HFFc6 (cell line): ENCODE measurements around the gene TFB1M. TPM values are rescaled to one million over a fixed set of nuclear protein-coding genes. Genes with fewer than 3 reads are reported as not detected.

ENCODE experiments used
- DNase-seq: peaks from one replicate; pipeline ENCODE4 v3.0.0-alpha.2; 2018
- H3K27ac Mint-ChIP-seq: 2 replicates; pipeline ENCODE4 v1.8.0; 2020; ENCODE audit warnings: mild to moderate bottlenecking, mixed read lengths
- H3K27me3 Mint-ChIP-seq: 2 replicates; pipeline ENCODE4 v1.8.0; 2021; ENCODE audit warnings: mild to moderate bottlenecking, moderate library complexity, mixed read lengths; ENCODE audit not compliant: insufficient read depth
- H3K36me3 Mint-ChIP-seq: 2 replicates; pipeline ENCODE4 v1.8.0; 2021; ENCODE audit warnings: low read depth, mixed read lengths
- H3K4me1 Mint-ChIP-seq: 2 replicates; pipeline ENCODE4 v1.8.0; 2020; ENCODE audit warnings: low read depth, mixed read lengths
- H3K4me3 Mint-ChIP-seq: 2 replicates; pipeline ENCODE4 v1.8.0; 2020; ENCODE audit warnings: mild to moderate bottlenecking, moderate library complexity, mixed read lengths
- H3K9me3 Mint-ChIP-seq: 2 replicates; pipeline ENCODE4 v1.8.0; 2020; ENCODE audit warnings: mild to moderate bottlenecking, mixed read lengths
- CTCF ChIP-seq: fragments of 200-600 bp; sonication (generic); IDR thresholded peaks from 2 replicates; pipeline ENCODE4 v1.5.0; 2021; ENCODE audit warnings: antibody characterized with exemption, mild to moderate bottlenecking
- total RNA-seq, 6 experiments: library from RNA; stranded (reverse); fragmentation: NEBNext Ultra II Directional; extraction: Animal tissue kit (Norgen Biotek cat#: 25700); gene quantifications; 2 replicates in 1 of 6; 3 replicates in 5 of 6; pipeline ENCODE4 v1.2.3, GENCODE V29; 2021

Gene TFB1M
- total RNA-seq, 6 experiments from 2014 or later = 16.7 to 23.0 (median 21.7) TPM

GRCh38 chr6:155248008-155249001 lies 66.0 kb downstream of the TFB1M start:
- Mint-ChIP-seq H3K9me3 (no peaks in the 10 kb centered on the region), H3K36me3 (peaks cover 44% of the 10 kb centered on the region), H3K4me1 (peaks cover 45% of the 10 kb centered on the region), H3K27me3 (peaks cover 6% of the 10 kb centered on the region), H3K4me3 (peak overlapping the region; percentile 66), H3K27ac (peak overlapping the region; percentile 90)
- TF ChIP-seq CTCF = peak; percentile 87
- DNase-seq = peak; percentile 82

GRCh38 chr6:155247618-155248007 lies 66.7 kb downstream of the TFB1M start:
- Mint-ChIP-seq H3K4me1 (peaks cover 40% of the 10 kb centered on the region), H3K27me3 (peaks cover 6% of the 10 kb centered on the region), H3K36me3 (peaks cover 37% of the 10 kb centered on the region), H3K9me3 (no peaks in the 10 kb centered on the region), H3K4me3 (peak overlapping the region; percentile 66), H3K27ac (peak overlapping the region; percentile 90)
- DNase-seq = peak; percentile 82
- TF ChIP-seq CTCF = no peak

- H3K27ac Mint-ChIP-seq = peak overlapping the region; percentile 90
- H3K4me1 Mint-ChIP-seq = peaks cover 40% of the 10 kb centered on the region
- peak overlapping the region; percentile 66 for H3K4me3 Mint-ChIP-seq
- H3K36me3 Mint-ChIP-seq = peaks cover 43% of the 10 kb centered on the region
- no peak for TF ChIP-seq CTCF
- DNase-seq = no peak
- H3K9me3 Mint-ChIP-seq = no peaks in the 10 kb centered on the region
- peaks cover 6% of the 10 kb centered on the region for H3K27me3 Mint-ChIP-seq
These were observed 67.5 kb downstream of the TFB1M start for GRCh38 chr6:155246825-155247224.

- Mint-ChIP-seq H3K4me3 (no peak overlapping the region), H3K27me3 (peaks cover 6% of the 10 kb centered on the region), H3K4me1 (peaks cover 40% of the 10 kb centered on the region), H3K36me3 (peaks cover 51% of the 10 kb centered on the region), H3K9me3 (no peaks in the 10 kb centered on the region), H3K27ac (peak overlapping the region; percentile 53; the same call in 1 of the 2 replicates)
- no peak for DNase-seq
- TF ChIP-seq CTCF = no peak
These were observed 68.5 kb downstream of the TFB1M start for GRCh38 chr6:155245831-155246230.

- Mint-ChIP-seq H3K27me3 (peaks cover 6% of the 10 kb centered on the region), H3K36me3 (peaks cover 58% of the 10 kb centered on the region), H3K4me3 (no peak overlapping the region), H3K9me3 (peaks cover 5% of the 10 kb centered on the region), H3K27ac (no peak overlapping the region), H3K4me1 (peaks cover 40% of the 10 kb centered on the region)
- TF ChIP-seq CTCF = no peak
- no peak for DNase-seq
These were observed 69.1 kb downstream of the TFB1M start for GRCh38 chr6:155245193-155245592.
